Measurements from ENCODE around the gene MKS1. TPM values are rescaled to one million over a fixed set of nuclear protein-coding genes. Genes with fewer than 3 reads are reported as not detected.
A peak's percentile ranks its signal among the peaks of the same experiment; 100 is the strongest.

MKS1 gene
- total and polyA plus RNA-seq, 7 donors, result 4.2 to 6.9 (median 5.5) TPM

DNA sequence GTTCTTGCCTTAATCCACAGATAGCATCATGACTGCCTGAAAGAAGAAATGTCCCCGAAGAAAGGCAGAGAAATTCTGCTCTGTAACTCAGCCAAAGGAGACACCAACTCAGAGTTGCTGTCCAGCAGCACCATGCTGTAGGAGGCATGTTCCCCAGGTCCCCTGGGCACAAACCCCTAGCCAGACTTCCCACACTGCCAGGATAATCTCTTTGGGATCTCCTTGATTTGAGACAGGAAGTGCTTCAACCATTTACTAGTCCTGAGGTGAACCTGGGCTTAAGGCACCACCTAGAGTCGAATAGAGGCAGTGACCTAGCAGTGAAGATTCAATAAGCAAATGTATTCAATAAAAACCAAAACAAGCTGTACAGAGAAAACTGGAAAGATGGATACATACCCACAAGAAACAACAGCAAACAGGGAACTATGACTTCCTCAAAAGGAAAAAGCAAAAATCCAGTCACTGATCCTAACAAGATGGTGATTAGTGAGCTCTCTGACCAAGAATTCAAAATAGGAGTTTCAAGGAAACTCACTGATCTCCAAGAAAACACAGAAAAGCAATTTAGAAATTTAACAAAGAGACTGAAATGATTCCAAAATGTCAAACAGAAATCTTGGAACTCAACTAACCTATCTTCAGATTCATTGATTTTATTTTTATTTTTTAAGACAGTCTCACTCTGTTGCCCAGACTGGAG lies 46.5 kb downstream of the MKS1 start:
- TF ChIP-seq, protein P1, sequence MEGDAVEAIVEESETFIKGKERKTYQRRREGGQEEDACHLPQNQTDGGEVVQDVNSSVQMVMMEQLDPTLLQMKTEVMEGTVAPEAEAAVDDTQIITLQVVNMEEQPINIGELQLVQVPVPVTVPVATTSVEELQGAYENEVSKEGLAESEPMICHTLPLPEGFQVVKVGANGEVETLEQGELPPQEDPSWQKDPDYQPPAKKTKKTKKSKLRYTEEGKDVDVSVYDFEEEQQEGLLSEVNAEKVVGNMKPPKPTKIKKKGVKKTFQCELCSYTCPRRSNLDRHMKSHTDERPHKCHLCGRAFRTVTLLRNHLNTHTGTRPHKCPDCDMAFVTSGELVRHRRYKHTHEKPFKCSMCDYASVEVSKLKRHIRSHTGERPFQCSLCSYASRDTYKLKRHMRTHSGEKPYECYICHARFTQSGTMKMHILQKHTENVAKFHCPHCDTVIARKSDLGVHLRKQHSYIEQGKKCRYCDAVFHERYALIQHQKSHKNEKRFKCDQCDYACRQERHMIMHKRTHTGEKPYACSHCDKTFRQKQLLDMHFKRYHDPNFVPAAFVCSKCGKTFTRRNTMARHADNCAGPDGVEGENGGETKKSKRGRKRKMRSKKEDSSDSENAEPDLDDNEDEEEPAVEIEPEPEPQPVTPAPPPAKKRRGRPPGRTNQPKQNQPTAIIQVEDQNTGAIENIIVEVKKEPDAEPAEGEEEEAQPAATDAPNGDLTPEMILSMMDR (IDR thresholded peaks at IDR 0.05), result peak; percentile 30
- H3K36me3 ChIP-seq (ENCODE audit: insufficient read depth in 1 of 2, low read depth in 1 of 2), result no peaks in the 10 kb centered on the region
- no peak overlapping the region for H3K27ac ChIP-seq
- H3K27me3 ChIP-seq (ENCODE audit: insufficient read depth in 3 of 3, low read length in 2 of 3), result peaks cover 0 to 15% (median 5%) of the 10 kb centered on the region in 3 donors
- H3K9me3 ChIP-seq, result no peaks in the 10 kb centered on the region
- WGBS, 3 donors, result 30 to 45% (median 34%) methylated on average over 2 of the region's 2 CpGs
- H3K4me1 ChIP-seq, result no peaks in the 10 kb centered on the region
- no peak for DNase-seq
- intact Hi-C loops (cut with DNase I), result no loop called here
- no peak for ATAC-seq
- H3K4me3 ChIP-seq, result no peak overlapping the region

DNA sequence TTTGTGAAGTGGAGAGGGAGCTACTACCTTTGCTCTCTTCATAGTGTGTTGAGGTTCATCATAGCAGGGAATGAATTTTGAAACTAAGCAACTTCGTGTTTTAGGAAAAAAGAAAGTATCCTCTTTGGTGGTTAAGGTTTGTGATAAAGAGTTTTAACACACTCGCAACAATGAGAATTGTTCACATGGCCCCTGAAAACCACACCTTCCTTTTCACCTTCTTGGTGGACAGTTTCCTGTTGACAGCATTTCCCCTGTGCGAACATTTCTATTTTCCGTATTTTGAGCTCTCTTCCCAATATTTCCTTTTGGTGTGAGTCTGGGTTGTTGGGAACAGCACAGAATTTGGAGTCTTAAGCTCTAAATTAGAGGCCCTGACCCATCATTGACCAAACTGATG lies 48.4 kb downstream of the MKS1 start:
- no peak overlapping the region for H3K27ac ChIP-seq
- no peaks in the 10 kb centered on the region for H3K36me3 ChIP-seq (ENCODE audit: insufficient read depth in 1 of 2, low read depth in 1 of 2)
- no peaks in the 10 kb centered on the region for H3K4me1 ChIP-seq
- DNase-seq, result no peak
- ATAC-seq, result no peak
- H3K4me3 ChIP-seq, result no peak overlapping the region
- no peaks in the 10 kb centered on the region for H3K9me3 ChIP-seq
- TF ChIP-seq, protein P1 (IDR thresholded peaks at IDR 0.05), result no peak
- WGBS, 3 donors, result 54 to 66% (median 64%) methylated on average over 4 of the region's 4 CpGs
- intact Hi-C loops (cut with DNase I), result no loop called here
- H3K27me3 ChIP-seq (ENCODE audit: insufficient read depth in 3 of 3, low read length in 2 of 3), result peaks cover 0 to 19% (median 3%) of the 10 kb centered on the region in 3 donors

DNA sequence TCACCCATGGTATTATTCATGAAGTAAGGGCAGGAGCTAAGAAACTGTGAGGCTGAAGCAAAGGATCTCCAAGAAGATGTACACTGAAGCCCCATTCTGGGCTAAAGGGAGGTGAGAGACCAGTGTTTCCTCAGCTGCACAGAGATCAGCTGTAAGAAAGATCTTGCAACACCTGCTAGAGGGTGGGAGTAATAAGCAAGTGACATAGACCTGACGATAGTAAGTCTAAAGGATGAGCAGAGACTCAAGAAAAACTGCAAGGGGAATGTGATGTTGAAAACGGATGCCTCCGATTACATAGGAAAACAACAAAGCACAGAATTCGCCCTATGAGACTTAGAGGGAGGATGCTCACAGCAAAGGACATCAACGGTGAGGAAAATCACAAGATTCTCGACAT lies 52.4 kb downstream of the MKS1 start, which contains the start of gene OR4D2:
TSS of gene OR4D2 (plus strand) at position 301 of the 400 bp plus-strand sequence. CDS start 2,674 bp downstream, outside the sequence.
- Histone ChIP-seq H3K36me3 (ENCODE audit: insufficient read depth in 1 of 2, low read depth in 1 of 2) (no peaks in the 10 kb centered on the region), H3K27me3 (ENCODE audit: insufficient read depth in 3 of 3, low read length in 2 of 3) (peaks cover 0 to 19% (median 3%) of the 10 kb centered on the region in 3 donors), H3K4me1 (no peaks in the 10 kb centered on the region), H3K9me3 (no peaks in the 10 kb centered on the region), H3K4me3 (no peak within 1 kb of the TSS), H3K27ac (no peak within 1 kb of the TSS)
- DNase-seq (no peak), ATAC-seq (no peak)
- TF ChIP-seq, protein P1 (IDR thresholded peaks at IDR 0.05), result no peak
- WGBS, 3 donors, result 57 to 58% (median 57%) methylated on average over 6 of the region's 6 CpGs
- intact Hi-C loops (cut with DNase I), result no loop called here

GRCh38 chr17:58165981-58166380 lies 53.1 kb downstream of the MKS1 start:
- TF ChIP-seq, protein P1 (IDR thresholded peaks at IDR 0.05), result no peak
- Histone ChIP-seq H3K4me1 (no peaks in the 10 kb centered on the region), H3K27me3 (ENCODE audit: insufficient read depth in 3 of 3, low read length in 2 of 3) (peaks cover 0 to 19% (median 3%) of the 10 kb centered on the region in 3 donors), H3K4me3 (no peak overlapping the region), H3K27ac (no peak overlapping the region), H3K9me3 (no peaks in the 10 kb centered on the region), H3K36me3 (ENCODE audit: insufficient read depth in 1 of 2, low read depth in 1 of 2) (no peaks in the 10 kb centered on the region)
- intact Hi-C loops (cut with DNase I), result no loop called here
- ATAC-seq, result no peak
- no peak for DNase-seq
- WGBS, 3 donors, result 7 to 18% (median 10%) methylated on average over 2 of the region's 2 CpGs
